ENCODE results near the gene ULK4. TPM values are rescaled to one million over a fixed set of nuclear protein-coding genes. Genes with fewer than 3 reads are reported as not detected.

Gene ULK4
- total and polyA plus RNA-seq, 2 of the 8 experiments (the other 6 are each of a cell fraction or from before 2014, with no cell fraction given): 3.0 to 10.8 TPM

DNA sequence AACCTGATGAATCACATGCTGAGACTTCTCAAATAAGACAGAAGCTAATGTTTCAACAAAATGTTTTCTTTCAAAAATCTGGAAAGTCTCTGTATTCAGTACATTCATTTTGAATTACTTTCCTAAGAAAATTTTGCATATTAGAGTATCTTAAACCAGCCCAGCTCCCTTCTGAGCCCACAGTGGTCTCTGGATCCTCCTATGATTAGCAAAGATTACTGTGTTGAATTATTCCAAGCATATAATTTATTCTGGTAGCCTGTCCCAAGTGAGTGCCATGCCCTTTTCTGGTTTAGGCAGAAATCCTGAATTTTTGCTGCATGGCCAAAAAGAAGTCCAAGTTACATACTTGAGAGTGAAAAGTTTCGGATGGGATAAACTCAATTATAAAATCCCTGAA lies 483.6 kb downstream of the ULK4 start:
- H2BK12ac ChIP-seq (ENCODE audit: low read depth, low read length): no peak overlapping the region
- no peaks in the 10 kb centered on the region for H3K27me3 ChIP-seq (replicated peaks in 1 of 4; ENCODE audit: control insufficient read depth in 3 of 4, extremely low read depth in 1 of 4, insufficient read depth in 3 of 4, low read length in 3 of 4)
- H3K4me3 ChIP-seq (ENCODE audit: extremely low read depth in 1 of 4, insufficient read depth in 2 of 4, low read depth in 3 of 4, low read length in 4 of 4): no peak overlapping the region
- no peak overlapping the region for H4K8ac ChIP-seq (ENCODE audit: extremely low read depth, insufficient read depth, low read length)
- no peak overlapping the region for H2AK5ac ChIP-seq (ENCODE audit: low read depth, low read length)
- no peak overlapping the region for H3K9ac ChIP-seq (replicated peaks in 1 of 4; ENCODE audit: extremely low read depth in 1 of 4, low read depth in 3 of 4, low read length in 3 of 4)
- H3K56ac ChIP-seq (replicated peaks; ENCODE audit: insufficient read length, low read depth, low read length): no peak overlapping the region
- H2BK120ac ChIP-seq (replicated peaks; ENCODE audit: low read depth, low read length): no peak overlapping the region
- H3K27ac ChIP-seq (ENCODE audit: low read depth, low read length): no peak overlapping the region
- no peak overlapping the region for H3K4ac ChIP-seq (replicated peaks; ENCODE audit: insufficient read length, low read depth, low read length)
- peaks cover 1 to 4% (median 3%) of the 10 kb centered on the region in 4 experiments; a peak in 5 of 7 replicates for H3K4me1 ChIP-seq (replicated peaks in 1 of 4; ENCODE audit: control insufficient read depth in 3 of 4, insufficient read depth in 4 of 4, low read length in 3 of 4)
- no peaks in the 10 kb centered on the region for H3K36me3 ChIP-seq (ENCODE audit: control insufficient read depth in 2 of 4, insufficient read depth in 4 of 4, low read length in 3 of 4)
- H2BK20ac ChIP-seq (ENCODE audit: low read length): no peak overlapping the region
- POLR2A ChIA-PET (ENCODE audit: partially characterized antibody): no interaction called here
- no peak overlapping the region for H3K14ac ChIP-seq (ENCODE audit: insufficient read length)
- no peak overlapping the region for H4K5ac ChIP-seq (ENCODE audit: insufficient read length, low read depth, low read length)
- peaks cover 0 to 2% of the 10 kb centered on the region in 2 experiments; a peak in 1 of 4 replicates for H3K9me3 ChIP-seq (ENCODE audit: insufficient read depth in 2 of 2, low read depth in 1 of 2, low read length in 1 of 2)
- H4K20me1 ChIP-seq (replicated peaks in 1 of 2; ENCODE audit: control insufficient read depth in 1 of 2, insufficient read depth in 2 of 2, low read length in 2 of 2): no peaks in the 10 kb centered on the region
- H2BK15ac ChIP-seq (ENCODE audit: low read length): peak overlapping the region; percentile 18; the same call in 1 of the 2 replicates
- DNase-seq (ENCODE audit: low read depth in 1 of 2, low spot score in 2 of 2) (no peak), FAIRE-seq (no peak)
- 91% methylated on average over 1 of the region's 1 CpG; no CpG with 5 or more reads in 1 of the 2 experiments for WGBS, 2 experiments (ENCODE audit: extremely low coverage in 1 of 2, insufficient coverage in 1 of 2, insufficient read length in 1 of 2, insufficient replicate concordance in 2 of 2, low coverage in 1 of 2, low lambda C conversion rate in 2 of 2, missing lambda C conversion rate in 1 of 2)
- no peaks in the 10 kb centered on the region for H3K79me2 ChIP-seq (ENCODE audit: control insufficient read depth in 1 of 2, insufficient read depth in 2 of 2, low read length in 2 of 2)
- H3K4me2 ChIP-seq (ENCODE audit: insufficient read depth in 1 of 2, low read depth in 2 of 2, low read length in 2 of 2): no peak overlapping the region
- no peaks in the 10 kb centered on the region; the same call in 1 of the 2 replicates for H3K23me2 ChIP-seq (ENCODE audit: low read depth, low read length)
- H4K91ac ChIP-seq (replicated peaks; ENCODE audit: insufficient read length, low read length): no peak overlapping the region
- no peak overlapping the region for H2AFZ ChIP-seq (ENCODE audit: low read length)
- H3K23ac ChIP-seq (ENCODE audit: insufficient read length): no peak overlapping the region
- no peak overlapping the region for H3K18ac ChIP-seq (ENCODE audit: extremely low read depth, low read length)
- no peak overlapping the region for H2BK5ac ChIP-seq (ENCODE audit: low read depth, low read length)
- CTCF ChIA-PET (ENCODE audit: partially characterized antibody): no interaction called here
- no peaks in the 10 kb centered on the region for H3K79me1 ChIP-seq (ENCODE audit: low read depth, low read length)
- TF ChIP-seq NANOG (IDR thresholded peaks at IDR 0.05; ENCODE audit: insufficient read depth, low read depth, low read length, poor library complexity, severe bottlenecking) (no peak), BACH1 (IDR thresholded peaks at IDR 0.05; ENCODE audit: low read length) (no peak)

Measured in H1 (cell line).